ENCODE data around the gene SLC15A2.

DNA sequence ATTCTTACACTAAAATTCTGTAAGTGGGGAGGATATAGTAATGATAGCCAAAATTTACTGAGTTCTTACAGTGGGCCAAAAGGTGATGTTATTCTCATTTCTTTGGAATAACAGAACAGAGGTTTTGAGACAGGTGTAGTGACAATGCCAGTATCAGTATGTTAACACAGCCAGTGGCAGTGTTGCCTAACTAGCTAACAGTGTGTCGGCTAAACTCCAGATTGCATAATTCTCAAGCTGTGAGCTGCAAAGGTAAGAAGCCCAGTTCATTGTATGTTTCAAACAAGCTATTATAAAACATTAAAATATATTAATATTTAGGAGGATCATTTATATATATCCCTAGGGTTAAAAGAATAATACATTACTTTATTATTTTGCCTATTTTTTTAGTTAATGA, 920 bp downstream of the SLC15A2 start:
- TF ChIP-seq CTCF (IDR thresholded peaks at IDR 0.05) (no peak), POLR2A (IDR thresholded peaks at IDR 0.05) (no peak)

All from esophagus squamous epithelium (tissue), 4 donors.